Spleen (tissue), 11 donors: ENCODE data around the gene SPTLC1. TPM values are rescaled to one million over a fixed set of nuclear protein-coding genes. Genes with fewer than 3 reads are reported as not detected.
"Not testable (repeated sequence)": the region's sequence is repeated elsewhere in the genome, so short reads cannot be mapped to it uniquely, and the experiment has no call there.

Experiments
- DNase-seq: peaks from one replicate; pipeline ENCODE4 v3.0.0-alpha.2; 2020
- H3K27ac ChIP-seq, 8 donors: fragments of 200-600 bp; sonication (generic) in 7 of 8; 1 replicate in 4 of 8; 2 replicates in 4 of 8; pipeline versions ENCODE4 v1.5.0 to v1.8.0; 2016 to 2021; ENCODE audit warnings: inconsistent platforms in 4 of 8, mild to moderate bottlenecking in 4 of 8, moderate library complexity in 1 of 8
- H3K27me3 ChIP-seq, 7 donors: fragments of 200-600 bp; sonication (generic) in 6 of 7; replicated peaks in 1 of 7; 1 replicate in 4 of 7; 2 replicates in 3 of 7; pipeline versions ENCODE4 v1.5.0 to v1.8.0; 2016 to 2021; ENCODE audit warnings: inconsistent platforms in 3 of 7, mild to moderate bottlenecking in 1 of 7
- H3K36me3 ChIP-seq, 6 donors: fragments of 200-600 bp; sonication (generic) in 5 of 6; 1 replicate in 4 of 6; 2 replicates in 2 of 6; pipeline versions ENCODE4 v1.5.0 to v1.8.0; 2016 to 2021; ENCODE audit warnings: inconsistent platforms in 2 of 6
- H3K4me1 ChIP-seq, 6 donors: fragments of 200-600 bp; sonication (generic) in 5 of 6; 1 replicate in 3 of 6; 2 replicates in 3 of 6; pipeline versions ENCODE4 v1.5.0 to v1.8.0; 2016 to 2021; ENCODE audit warnings: inconsistent platforms in 3 of 6
- H3K4me3 ChIP-seq, 8 donors: fragments of 200-600 bp; sonication (generic) in 7 of 8; 1 replicate in 4 of 8; 2 replicates in 4 of 8; pipeline versions ENCODE4 v1.5.0 to v1.8.0; 2016 to 2021; ENCODE audit warnings: inconsistent platforms in 4 of 8, mild to moderate bottlenecking in 4 of 8, moderate library complexity in 2 of 8
- H3K9me3 ChIP-seq, 8 donors: fragments of 200-600 bp; sonication (generic) in 7 of 8; 1 replicate in 4 of 8; 2 replicates in 4 of 8; pipeline versions ENCODE4 v1.5.0 to v1.8.0; 2016 to 2021; ENCODE audit warnings: inconsistent platforms in 4 of 8
- POLR2A ChIP-seq, 3 donors: fragments of 450-650 bp; IDR thresholded peaks; one replicate each; pipeline ENCODE4 v1.5.1; 2017; ENCODE audit warnings: antibody characterized with exemption in 3 of 3, mild to moderate bottlenecking in 1 of 3
- POLR2AphosphoS5 ChIP-seq, 3 donors: sonication (generic); formaldehyde crosslinking; IDR thresholded peaks; one replicate each; pipeline ENCODE4 v1.5.1; 2017; ENCODE audit warnings: antibody characterized with exemption in 3 of 3
- WGBS, 5 donors: extraction: QIAGEN DNeasy Blood & Tissue Kit in 3 of 5; methylation state at CpG; one replicate each; pipeline versions ENCODE4 v1.1.5 to v1.1.7; 2013 to 2018; 5-methylcytosine and 5-hydroxymethylcytosine counted together
- intact Hi-C: fragments of 100-400 bp; cut with DNase I; formaldehyde crosslinking; loops from one replicate; pipeline ENCODE4 v1.15.0; 2023; ENCODE audit warnings: low total_unique reads
- polyA plus RNA-seq, 3 donors: library from polyadenylated mRNA; stranded (reverse); fragments of 200-250 nt; gene quantifications; one replicate each; pipeline ENCODE4 v1.2.1, GENCODE V29; 2013
- total RNA-seq, 7 donors: library from RNA; depleted of rRNA in 3 of 7; stranded (reverse); fragments of >200 nt in 3 of 7; fragmentation: NEBNext Ultra II Directional in 4 of 7; extraction: Animal tissue kit (Norgen Biotek cat#: 25700) in 4 of 7; gene quantifications; one replicate each; pipeline versions ENCODE4 v1.1.0 to v1.2.1, GENCODE V29; 2016 to 2021
- TF ChIP-seq, protein P1 (sequence below), 11 experiments: fragments of 200-600 bp in 7 of 11; fragments of 450-650 bp in 4 of 11; sonication (generic) in 4 of 11; IDR thresholded peaks in 8 of 11; conservative IDR thresholded peaks in 3 of 11; 1 replicate in 7 of 11; 2 replicates in 4 of 11; pipeline versions ENCODE4 v1.4.0 to v1.8.0; 2016 to 2021; ENCODE audit warnings: antibody characterized with exemption in 11 of 11, inconsistent platforms in 4 of 11, mild to moderate bottlenecking in 1 of 11
- donor health status: healthy with polysubstance abuse.
- donor health status: DM: no; HTN: no; CAD: no; lungs with moderate emphysema.
- donor health status: DM: no; HTN: no; CAD: no.
- donor health status: Bipolar disorder and iron deficiency.
- donor health status: healthy.
- donor health status: DM: no; HTN: no; CAD: no.
- donor health status: DM: yes; HTN: yes; CAD: no.

Gene SPTLC1
- total and polyA plus RNA-seq, 10 donors = 15.9 to 75.1 (median 58.4) TPM

DNA sequence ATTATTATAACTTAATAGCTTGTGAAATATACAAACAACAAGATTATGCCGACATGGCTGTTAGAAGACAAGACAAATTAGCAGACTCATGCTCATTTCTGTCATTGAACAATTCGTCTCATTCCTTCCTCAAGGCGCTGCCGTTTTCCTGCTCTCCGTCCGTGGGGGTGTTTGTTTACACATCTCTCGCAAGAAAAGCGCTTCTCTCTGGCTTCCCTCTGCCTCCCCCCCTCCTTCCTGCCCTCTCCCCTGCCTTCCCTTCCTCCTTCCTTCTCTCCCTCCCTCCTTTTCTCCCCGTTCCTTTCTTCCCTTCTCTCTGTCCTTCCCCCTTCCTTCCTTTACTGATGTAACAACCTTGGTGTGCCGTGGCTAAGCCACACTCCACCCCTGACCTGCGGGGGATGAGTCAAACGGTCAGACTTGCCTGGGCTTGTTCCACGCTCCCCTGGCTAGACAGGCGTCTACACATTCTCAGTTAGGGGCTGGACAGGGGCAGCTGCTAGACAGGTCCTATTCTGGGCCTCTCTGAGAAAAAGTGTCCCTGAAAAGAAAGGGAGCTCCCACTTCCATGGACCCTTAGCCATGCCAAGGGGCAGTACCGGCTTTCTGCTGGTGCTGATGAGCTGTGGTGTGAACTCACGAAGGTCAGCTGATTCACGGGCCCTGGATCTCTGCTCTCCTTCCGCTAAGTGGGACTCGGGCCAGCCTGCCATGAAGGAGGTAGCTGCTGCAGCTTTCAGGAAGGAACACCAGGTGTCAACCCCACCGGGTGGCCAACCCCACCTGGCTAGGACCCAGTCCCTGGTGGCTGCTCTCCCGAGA is 32.0 kb upstream of the SPTLC1 start:
- Histone ChIP-seq H3K4me3 (peak overlapping the region in 1 of 8 donors; percentile 4), H3K9me3 (no peaks in the 10 kb centered on the region), H3K27me3 (peaks cover 0 to 22% (median 1%) of the 10 kb centered on the region in 7 donors), H3K4me1 (peaks cover 0 to 19% (median 11%) of the 10 kb centered on the region in 6 donors), H3K36me3 (no peaks in the 10 kb centered on the region), H3K27ac (peak overlapping the region in 5 of 8 donors; percentile 14 to 46 (median 30))
- intact Hi-C loops = no loop called here
- WGBS, 5 donors = 15 to 26% (median 19%) methylated on average over 19 to 21 of the region's 21 CpGs
- no peak for TF ChIP-seq POLR2A (IDR thresholded peaks at IDR 0.05)
- TF ChIP-seq, protein P1, sequence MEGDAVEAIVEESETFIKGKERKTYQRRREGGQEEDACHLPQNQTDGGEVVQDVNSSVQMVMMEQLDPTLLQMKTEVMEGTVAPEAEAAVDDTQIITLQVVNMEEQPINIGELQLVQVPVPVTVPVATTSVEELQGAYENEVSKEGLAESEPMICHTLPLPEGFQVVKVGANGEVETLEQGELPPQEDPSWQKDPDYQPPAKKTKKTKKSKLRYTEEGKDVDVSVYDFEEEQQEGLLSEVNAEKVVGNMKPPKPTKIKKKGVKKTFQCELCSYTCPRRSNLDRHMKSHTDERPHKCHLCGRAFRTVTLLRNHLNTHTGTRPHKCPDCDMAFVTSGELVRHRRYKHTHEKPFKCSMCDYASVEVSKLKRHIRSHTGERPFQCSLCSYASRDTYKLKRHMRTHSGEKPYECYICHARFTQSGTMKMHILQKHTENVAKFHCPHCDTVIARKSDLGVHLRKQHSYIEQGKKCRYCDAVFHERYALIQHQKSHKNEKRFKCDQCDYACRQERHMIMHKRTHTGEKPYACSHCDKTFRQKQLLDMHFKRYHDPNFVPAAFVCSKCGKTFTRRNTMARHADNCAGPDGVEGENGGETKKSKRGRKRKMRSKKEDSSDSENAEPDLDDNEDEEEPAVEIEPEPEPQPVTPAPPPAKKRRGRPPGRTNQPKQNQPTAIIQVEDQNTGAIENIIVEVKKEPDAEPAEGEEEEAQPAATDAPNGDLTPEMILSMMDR (IDR thresholded peaks at IDR 0.05 in 8 of 11, conservative IDR thresholded peaks at IDR 0.05 in 3 of 11) = no peak
- TF ChIP-seq POLR2AphosphoS5 (IDR thresholded peaks at IDR 0.05) = no peak
- DNase-seq = no peak

DNA sequence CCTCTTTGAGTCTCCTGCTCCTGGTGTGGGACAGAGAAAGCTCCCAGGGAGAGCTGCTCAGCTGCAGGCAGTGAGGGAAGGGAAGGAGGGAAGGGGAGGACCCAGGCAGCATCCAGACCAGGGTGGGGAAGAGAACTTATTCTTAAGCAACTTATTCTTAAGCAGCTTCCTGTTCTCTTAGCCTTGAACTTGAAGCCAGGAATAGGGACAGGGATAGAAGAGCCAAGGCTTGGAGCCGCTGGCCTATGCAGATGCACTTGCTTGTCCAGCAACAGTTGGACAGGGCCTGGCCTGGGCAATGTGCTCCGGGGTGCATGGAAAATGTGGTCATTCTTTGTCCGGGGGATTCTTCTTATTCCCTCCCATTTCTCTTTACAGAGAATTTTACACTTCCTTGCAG is 31.4 kb upstream of the SPTLC1 start:
- 37 to 52% (median 45%) methylated on average over 3 of the region's 3 CpGs for WGBS, 5 donors
- H3K9me3 ChIP-seq = no peaks in the 10 kb centered on the region
- no peak for TF ChIP-seq POLR2A (IDR thresholded peaks at IDR 0.05)
- TF ChIP-seq, protein P1 (IDR thresholded peaks at IDR 0.05 in 8 of 11, conservative IDR thresholded peaks at IDR 0.05 in 3 of 11) = no peak
- TF ChIP-seq POLR2AphosphoS5 (IDR thresholded peaks at IDR 0.05) = no peak
- no peaks in the 10 kb centered on the region for H3K36me3 ChIP-seq
- peak overlapping the region in 1 of 8 donors; percentile 4 for H3K4me3 ChIP-seq
- DNase-seq = no peak
- intact Hi-C loops = no loop called here
- peaks cover 0 to 28% (median 7%) of the 10 kb centered on the region in 7 donors for H3K27me3 ChIP-seq
- peaks cover 0 to 19% (median 11%) of the 10 kb centered on the region in 6 donors for H3K4me1 ChIP-seq
- peak overlapping the region in 4 of 8 donors; percentile 14 to 46 (median 34) for H3K27ac ChIP-seq

DNA sequence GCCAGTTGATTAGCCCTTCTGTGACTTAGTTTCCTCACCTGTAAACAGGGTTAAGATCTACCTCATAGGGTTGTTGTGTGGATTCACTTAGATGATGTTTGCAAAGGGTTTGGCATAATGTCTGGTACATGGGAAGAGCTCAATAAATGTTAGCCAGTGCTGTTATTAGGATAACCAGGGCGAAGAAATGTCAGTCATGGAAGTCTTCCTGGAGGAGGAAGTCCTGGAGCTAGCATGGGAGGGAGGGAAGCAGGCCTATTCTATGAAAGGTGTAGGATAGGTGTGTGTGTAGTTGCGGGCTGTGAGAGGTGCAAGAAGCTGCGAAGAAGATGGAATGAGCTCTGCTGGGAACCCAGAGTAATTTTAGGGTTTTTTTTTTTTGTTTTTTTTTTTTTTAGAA is 30.6 kb upstream of the SPTLC1 start:
- H3K36me3 ChIP-seq, H3K4me3 ChIP-seq, H3K9me3 ChIP-seq, intact Hi-C loops, H3K27ac ChIP-seq, DNase-seq: not testable (repeated sequence)
- peaks cover under 1 to 27% (median 19%) of the 10 kb centered on the region in 6 donors for H3K4me1 ChIP-seq
- WGBS, 5 donors = 90 to 94% (median 92%) methylated on average over 3 of the region's 3 CpGs
- H3K27me3 ChIP-seq = peaks cover 0 to 36% (median 16%) of the 10 kb centered on the region in 7 donors

DNA sequence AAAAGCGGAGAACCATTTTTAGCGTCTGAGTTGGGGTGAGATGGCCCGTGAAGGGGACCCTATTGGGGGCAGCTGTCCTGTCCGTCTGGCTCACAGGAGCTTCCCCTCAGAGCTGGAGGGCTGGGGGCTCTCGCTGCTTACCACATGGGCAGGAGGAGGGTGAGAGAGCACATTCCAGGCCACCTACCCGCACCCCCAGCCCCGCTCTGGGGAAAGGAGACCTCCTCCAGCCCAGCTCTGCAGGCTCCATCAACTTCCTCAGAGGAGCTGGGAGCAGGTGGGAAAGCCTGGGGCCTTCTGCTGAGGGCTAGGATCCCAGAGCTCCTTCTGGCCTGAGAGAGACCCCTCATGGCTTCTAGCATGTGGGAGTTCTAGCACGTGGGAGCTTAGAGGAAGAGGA is 27.1 kb upstream of the SPTLC1 start:
- no peak for TF ChIP-seq POLR2A (IDR thresholded peaks at IDR 0.05)
- TF ChIP-seq, protein P1 (IDR thresholded peaks at IDR 0.05 in 8 of 11, conservative IDR thresholded peaks at IDR 0.05 in 3 of 11) = no peak
- no peak for TF ChIP-seq POLR2AphosphoS5 (IDR thresholded peaks at IDR 0.05)
- Histone ChIP-seq H3K36me3 (no peaks in the 10 kb centered on the region), H3K4me3 (no peak overlapping the region), H3K27me3 (peaks cover 0 to 54% (median 20%) of the 10 kb centered on the region in 7 donors), H3K4me1 (peaks cover 6 to 39% (median 29%) of the 10 kb centered on the region in 6 donors), H3K27ac (no peak overlapping the region), H3K9me3 (no peaks in the 10 kb centered on the region)
- 68 to 86% (median 84%) methylated on average over 6 to 8 of the region's 8 CpGs for WGBS, 5 donors
- DNase-seq = no peak
- intact Hi-C loops = no loop called here
